Heart left ventricle (tissue), 13 donors: Measurements from ENCODE around the gene DPH6.
"Not testable (repeated sequence)": the region's sequence is repeated elsewhere in the genome, so short reads cannot be mapped to it uniquely, and the experiment has no call there.

Source experiments
- CTCF ChIP-seq, 12 donors: fragments of 200-600 bp; sonication (generic) in 4 of 12; IDR thresholded peaks; one replicate each; pipeline versions ENCODE4 v1.5.0 to v1.8.0; 2018 to 2022; ENCODE audit warnings: antibody characterized with exemption in 12 of 12, mild to moderate bottlenecking in 5 of 12
- POLR2A ChIP-seq, 2 donors: fragments of 450-650 bp; IDR thresholded peaks; one replicate each; pipeline ENCODE4 v1.6.1; 2017; ENCODE audit warnings: antibody characterized with exemption in 2 of 2, mild to moderate bottlenecking in 2 of 2, moderate library complexity in 2 of 2
- donor health status: ischemic (EF 13 %, LVEDD 7.1; RV severe dilation, severe dysfunction).
- donor health status: DM: no; HTN: yes; CAD: no.
- donor health status: DM: no; HTN: no; CAD: no.
- donor health status: ischemic (EF 25% LVEDD 6.9; RV normal size, moderate dysfunction).
- donor health status: ischemic (EF 25% LVEDD 5.7; RV mildly dilated, moderate dysfunction).
- donor health status: ischemic (EF 35%, LVEDD 5.7; RV mildly dilated, moderate dysfunction).
- donor health status: nonischemic (EF 11% LVEDD 7.7; RV severe dilation, severe dysfunction).
- donor health status: DM: yes; HTN: yes; CAD: no.
- donor health status: PGD.
- donor health status: ischemic (EF 29% LVEDD 5.4; RV normal size, mild dysfunction).
- donor health status: nonischemic (EF 23%, LVEDD 6.1; RV moderate dilation, normal function).

- TF ChIP-seq CTCF, POLR2A (IDR thresholded peaks at IDR 0.05): not testable (repeated sequence)
Measured at GRCh38 chr15:35441279-35441678, 104.7 kb downstream of the DPH6 start.
